ENCODE measurements around the gene PSME3. TPM values are rescaled to one million over a fixed set of nuclear protein-coding genes. Genes with fewer than 3 reads are reported as not detected.

PSME3 gene
- total and polyA plus RNA-seq, 2 of the 13 experiments (the other 11 are each of a cell fraction or from before 2014, with no cell fraction given): 66.3 to 135 TPM

DNA sequence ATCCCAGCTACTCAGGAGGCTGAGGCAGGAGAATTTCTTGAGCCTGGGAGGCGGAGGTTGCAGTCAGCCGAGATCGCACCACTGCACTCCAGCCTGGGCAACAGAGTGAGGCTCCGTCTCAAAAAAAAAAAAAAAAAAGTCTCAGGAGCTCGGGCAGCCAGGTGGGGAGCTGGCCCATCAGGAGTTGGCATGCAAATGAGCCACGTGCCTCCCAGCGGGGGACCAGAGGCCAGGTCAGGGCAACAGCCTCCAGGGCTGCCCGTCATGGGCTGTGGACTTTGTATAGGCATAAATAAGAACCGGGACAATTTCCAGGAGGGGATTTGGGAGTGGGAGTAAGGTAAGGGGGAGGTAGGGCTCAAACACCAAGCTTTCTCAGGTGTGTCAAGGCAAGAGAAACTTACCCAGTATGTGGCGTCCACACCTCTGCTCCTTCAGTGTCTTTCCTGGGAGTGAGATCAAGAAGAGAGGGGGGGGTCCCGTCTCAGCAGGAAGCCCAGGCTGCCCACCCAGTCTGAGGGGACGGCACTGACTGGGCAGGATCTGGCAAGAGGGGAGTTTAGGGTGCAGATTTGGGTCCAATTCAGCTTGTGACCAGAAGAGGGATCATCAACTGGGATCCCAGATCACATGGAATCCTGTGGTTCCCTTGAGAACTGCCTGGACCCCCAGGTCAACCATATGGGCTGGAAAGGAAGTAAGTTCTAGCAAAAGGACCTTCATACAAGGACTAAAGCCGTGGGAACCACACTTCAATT is 45.1 kb downstream of the PSME3 start (continued):
- TF ChIP-seq ZNF770 (CRISPR knock-in tag; IDR thresholded peaks at IDR 0.05) (peak; percentile 94), GFI1 (CRISPR knock-in tag; IDR thresholded peaks at IDR 0.05; ENCODE audit: borderline replicate concordance) (no peak), ZFX (CRISPR knock-in tag; IDR thresholded peaks at IDR 0.05; ENCODE audit: low read depth) (peak; percentile 40; the same call in 1 of the 2 replicates), ONECUT2 (CRISPR knock-in tag; IDR thresholded peaks at IDR 0.05) (no peak), ZNF142 (CRISPR knock-in tag; IDR thresholded peaks at IDR 0.05) (0 out of 2 replicates have a peak, but pooled peaks have one; percentile 47), MIER3 (CRISPR knock-in tag; IDR thresholded peaks at IDR 0.05; ENCODE audit: borderline replicate concordance) (no peak), RAD51 (IDR thresholded peaks at IDR 0.05; ENCODE audit: borderline replicate concordance) (peak; percentile 10; the same call in 1 of the 2 replicates), CENPBD1 (CRISPR knock-in tag; IDR thresholded peaks at IDR 0.05; ENCODE audit: borderline replicate concordance, low read depth) (no peak), SRSF4 (IDR thresholded peaks at IDR 0.05; ENCODE audit: low read depth, low read length, poor library complexity, severe bottlenecking) (no peak), ZNF615 (CRISPR knock-in tag; IDR thresholded peaks at IDR 0.05; ENCODE audit: borderline replicate concordance) (no peak), ZNF530 (CRISPR knock-in tag; IDR thresholded peaks at IDR 0.05; ENCODE audit: low read depth) (no peak), TFAP4 (IDR thresholded peaks at IDR 0.05; ENCODE audit: borderline replicate concordance, low read depth) (no peak; the same call in 1 of the 2 replicates), NFKBIZ (CRISPR knock-in tag; IDR thresholded peaks at IDR 0.05) (no peak), ZFP36 (IDR thresholded peaks at IDR 0.05; ENCODE audit: borderline replicate concordance, low read depth, low read length, partially characterized antibody) (no peak), RXRB (CRISPR knock-in tag; IDR thresholded peaks at IDR 0.05; ENCODE audit: borderline replicate concordance) (peak; percentile 88), HBP1 (CRISPR knock-in tag; IDR thresholded peaks at IDR 0.05; ENCODE audit: low read depth) (no peak), ZNF740 (CRISPR knock-in tag; IDR thresholded peaks at IDR 0.05) (peak; percentile 51; the same call in 1 of the 2 replicates)

Measured in HepG2 (cell line).